C4-2B (cell line): ENCODE data around the gene NDUFAF5.
"Not testable (repeated sequence)": the region's sequence is repeated elsewhere in the genome, so short reads cannot be mapped to it uniquely, and the experiment has no call there.

ENCODE experiments used
- H3K27ac ChIP-seq: fragments of 450-650 bp; 2 replicates; pipeline ENCODE4 v1.5.1; 2017
- ZFX ChIP-seq: fragments of 450-650 bp; IDR thresholded peaks from 2 replicates; pipeline ENCODE4 v1.6.1; 2017
- TF ChIP-seq, protein P1 (sequence below): fragments of 450-650 bp; conservative IDR thresholded peaks from 2 replicates; pipeline ENCODE4 v1.5.1; 2017; ENCODE audit warnings: mild to moderate bottlenecking

Gene NDUFAF5

DNA sequence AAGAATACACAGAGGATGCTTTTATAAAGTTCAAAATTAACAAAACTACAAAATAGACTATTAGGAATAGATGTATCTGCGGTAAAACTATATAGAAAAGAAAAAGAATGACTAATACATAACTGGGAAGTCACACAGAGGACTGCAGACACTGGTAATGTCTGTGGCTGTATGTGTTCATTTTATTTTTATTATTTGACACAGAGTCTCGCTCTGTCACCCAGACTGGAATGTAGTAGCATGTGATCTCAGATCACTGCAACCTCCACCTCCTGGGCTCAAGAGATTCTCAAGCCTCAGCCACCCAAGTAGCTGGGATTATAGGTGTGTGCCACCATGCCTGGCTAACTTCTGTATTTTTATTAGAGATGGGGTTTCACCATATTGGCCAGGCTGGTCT is 39.0 kb upstream of the NDUFAF5 start:
- no peak overlapping the region for H3K27ac ChIP-seq
- TF ChIP-seq, protein P1, sequence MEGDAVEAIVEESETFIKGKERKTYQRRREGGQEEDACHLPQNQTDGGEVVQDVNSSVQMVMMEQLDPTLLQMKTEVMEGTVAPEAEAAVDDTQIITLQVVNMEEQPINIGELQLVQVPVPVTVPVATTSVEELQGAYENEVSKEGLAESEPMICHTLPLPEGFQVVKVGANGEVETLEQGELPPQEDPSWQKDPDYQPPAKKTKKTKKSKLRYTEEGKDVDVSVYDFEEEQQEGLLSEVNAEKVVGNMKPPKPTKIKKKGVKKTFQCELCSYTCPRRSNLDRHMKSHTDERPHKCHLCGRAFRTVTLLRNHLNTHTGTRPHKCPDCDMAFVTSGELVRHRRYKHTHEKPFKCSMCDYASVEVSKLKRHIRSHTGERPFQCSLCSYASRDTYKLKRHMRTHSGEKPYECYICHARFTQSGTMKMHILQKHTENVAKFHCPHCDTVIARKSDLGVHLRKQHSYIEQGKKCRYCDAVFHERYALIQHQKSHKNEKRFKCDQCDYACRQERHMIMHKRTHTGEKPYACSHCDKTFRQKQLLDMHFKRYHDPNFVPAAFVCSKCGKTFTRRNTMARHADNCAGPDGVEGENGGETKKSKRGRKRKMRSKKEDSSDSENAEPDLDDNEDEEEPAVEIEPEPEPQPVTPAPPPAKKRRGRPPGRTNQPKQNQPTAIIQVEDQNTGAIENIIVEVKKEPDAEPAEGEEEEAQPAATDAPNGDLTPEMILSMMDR, result no peak
- TF ChIP-seq ZFX, result no peak

DNA sequence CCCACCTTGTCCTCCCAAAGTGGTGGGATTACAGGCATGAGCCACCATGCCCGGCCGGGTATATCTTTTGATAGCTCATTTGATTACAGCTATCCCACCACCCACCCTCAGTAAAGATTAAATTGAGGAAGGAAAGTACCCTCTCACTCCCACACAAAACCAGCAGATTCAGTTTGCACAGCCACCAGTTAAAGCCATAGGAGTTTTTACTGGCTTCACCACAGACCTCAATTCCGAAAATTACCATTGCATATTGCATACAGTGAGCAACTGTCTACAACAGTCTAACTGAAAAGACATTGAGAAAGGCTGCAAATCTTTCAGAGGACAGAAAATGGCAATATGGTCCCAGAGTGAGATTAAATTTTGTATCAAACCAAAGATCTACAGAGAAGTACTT is 35.0 kb upstream of the NDUFAF5 start:
- TF ChIP-seq ZFX, result no peak
- TF ChIP-seq, protein P1, result no peak
- H3K27ac ChIP-seq, result no peak overlapping the region

DNA sequence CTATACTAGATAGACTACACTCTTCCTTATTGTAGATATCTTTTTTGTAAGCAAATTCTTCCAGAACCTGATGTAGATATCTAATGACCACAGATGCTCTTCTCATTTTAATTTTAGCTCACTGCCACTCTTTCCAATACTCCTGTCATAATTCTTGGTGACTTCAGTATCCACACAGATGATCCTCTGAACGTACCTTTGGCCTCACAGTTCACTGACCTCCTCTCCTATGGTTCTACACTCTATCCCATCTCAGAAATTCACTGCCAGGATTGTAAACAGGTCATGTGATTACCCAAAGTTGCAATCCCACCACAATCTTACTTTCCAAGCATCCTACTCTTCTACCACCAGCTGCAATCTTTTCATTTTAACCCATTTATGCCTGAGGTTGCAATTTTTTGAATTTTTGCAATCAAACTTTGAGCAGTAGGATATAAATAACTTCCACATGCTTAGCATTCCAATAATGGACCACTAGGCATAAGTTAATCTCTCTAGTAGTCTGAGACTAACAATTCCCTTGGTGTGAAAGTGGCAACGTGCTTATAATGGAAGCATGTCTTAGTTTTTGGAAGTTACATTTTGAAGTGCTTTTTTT is 31.3 kb upstream of the NDUFAF5 start:
- TF ChIP-seq, protein P1, result no peak
- no peak for TF ChIP-seq ZFX
- H3K27ac ChIP-seq, result no peak overlapping the region

DNA sequence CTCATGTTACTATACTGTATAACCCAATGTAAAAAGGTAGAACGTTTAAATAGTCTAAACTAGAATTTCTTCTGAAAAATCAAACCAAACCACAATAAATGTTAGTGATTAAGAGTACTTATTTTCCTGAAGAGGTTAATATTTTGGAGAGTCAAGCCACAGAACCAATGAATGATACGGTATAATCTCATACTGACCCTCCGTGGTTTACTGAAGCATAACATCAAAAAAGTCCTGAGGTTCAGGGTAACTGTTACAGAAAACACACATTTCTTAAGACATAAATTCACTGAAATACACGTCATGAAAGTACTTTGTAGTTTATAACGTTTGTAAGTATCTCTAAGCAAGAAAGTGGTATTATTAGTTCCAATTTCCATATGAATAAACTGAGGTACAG is 29.0 kb upstream of the NDUFAF5 start:
- H3K27ac ChIP-seq, result no peak overlapping the region
- TF ChIP-seq, protein P1, result no peak
- TF ChIP-seq ZFX, result no peak

DNA sequence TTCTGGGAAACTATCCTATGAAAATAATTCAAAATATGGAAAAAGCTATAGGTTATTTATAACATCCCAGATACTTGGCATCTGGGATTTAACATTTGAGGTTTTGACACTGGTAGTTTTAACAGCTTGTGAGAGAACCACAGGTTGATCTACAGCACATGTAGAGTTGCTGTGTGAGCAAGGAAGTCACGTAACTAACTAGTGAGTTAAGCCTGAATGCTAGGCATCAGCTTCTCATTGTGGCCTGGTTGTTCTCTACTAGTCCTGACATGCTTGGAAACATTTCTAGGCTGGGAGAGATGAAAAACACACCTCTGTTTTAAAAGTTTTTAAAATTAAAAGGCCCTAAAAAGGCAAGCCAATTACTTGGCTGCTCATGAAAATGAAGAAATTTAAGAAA is 28.3 kb upstream of the NDUFAF5 start:
- no peak for TF ChIP-seq ZFX
- TF ChIP-seq, protein P1, result no peak
- H3K27ac ChIP-seq, result no peak overlapping the region

DNA sequence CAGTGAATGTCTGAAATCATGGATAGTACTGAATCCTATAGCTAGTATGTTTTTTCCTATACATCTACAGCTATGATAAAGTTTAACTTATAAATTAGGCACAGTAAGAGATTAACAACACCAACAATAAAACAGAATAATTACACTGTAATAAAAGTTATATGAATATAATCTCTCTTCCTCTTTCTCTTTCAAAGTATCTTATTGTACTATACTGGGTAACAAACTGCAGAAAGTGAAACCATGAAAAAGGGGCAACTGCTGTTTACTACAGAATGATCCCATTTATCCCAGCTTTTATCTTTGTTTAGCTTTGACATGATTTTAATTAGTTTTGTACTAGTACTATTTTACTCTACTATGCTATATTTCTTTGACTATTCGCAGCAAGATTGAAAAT is 25.9 kb upstream of the NDUFAF5 start:
- TF ChIP-seq, protein P1, result no peak
- TF ChIP-seq ZFX, result no peak
- H3K27ac ChIP-seq, result no peak overlapping the region

DNA sequence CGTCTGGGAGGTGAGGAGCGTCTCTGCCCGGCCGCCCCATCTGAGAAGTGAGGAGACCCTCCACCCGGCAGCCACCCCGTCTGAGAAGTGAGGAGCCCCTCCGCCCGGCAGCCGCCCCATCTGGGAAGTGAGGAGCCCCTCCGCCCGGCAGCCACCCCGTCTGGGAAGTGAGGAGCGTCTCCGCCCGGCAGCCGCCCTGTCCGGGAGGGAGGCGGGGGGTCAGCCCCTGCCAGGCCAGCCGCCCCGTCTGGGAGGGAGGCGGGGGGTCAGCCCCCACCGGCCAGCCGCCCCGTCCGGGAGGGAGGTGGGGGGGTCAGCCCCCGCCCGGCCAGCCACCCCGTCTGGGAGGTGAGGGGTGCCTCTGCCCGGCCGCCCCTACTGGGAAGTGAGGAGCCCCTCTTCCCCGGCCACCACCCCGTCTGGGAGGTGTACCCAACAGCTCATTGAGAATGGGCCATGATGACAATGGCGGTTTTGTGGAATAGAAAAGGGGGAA is 24.3 kb upstream of the NDUFAF5 start:
- H3K27ac ChIP-seq, result not testable (repeated sequence)

DNA sequence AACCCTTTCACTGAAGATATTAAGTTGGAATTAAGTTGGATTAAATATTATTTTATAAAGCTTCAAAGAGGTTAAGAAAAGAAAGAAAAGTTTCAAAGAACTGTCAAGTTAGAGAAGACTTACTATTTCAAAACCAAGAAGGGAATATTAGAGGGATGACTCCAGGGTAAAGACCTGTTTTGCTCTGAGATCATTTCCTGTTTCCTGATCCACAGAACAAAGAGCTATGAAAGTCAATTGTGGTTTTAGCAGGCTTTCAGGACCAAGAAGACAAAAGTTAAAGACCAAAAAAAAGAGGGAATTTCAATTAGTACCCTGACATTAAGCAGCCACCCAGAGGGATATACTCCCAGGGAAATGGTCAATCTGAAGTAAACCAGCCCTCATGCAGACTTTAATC is 19.5 kb upstream of the NDUFAF5 start:
- TF ChIP-seq ZFX, result no peak
- TF ChIP-seq, protein P1, result no peak
- no peak overlapping the region for H3K27ac ChIP-seq
